H9 (cell line): ENCODE data around the gene EXOC3L4. TPM values are rescaled to one million over a fixed set of nuclear protein-coding genes. Genes with fewer than 3 reads are reported as not detected.

Source experiments
- DNase-seq: peaks from one replicate; pipeline ENCODE4 v3.0.0-alpha.2; 2017
- H2AFZ ChIP-seq: one replicate; pipeline ENCODE4 v1.6.1; 2013; ENCODE audit warnings: mild to moderate bottlenecking, low read length, control low read depth, moderate library complexity
- H2AK5ac ChIP-seq: 2 replicates; pipeline ENCODE4 v1.6.1; 2013; ENCODE audit warnings: low read length, control low read depth, mixed read lengths; ENCODE audit not compliant: insufficient read length
- H2BK120ac ChIP-seq: one replicate; pipeline ENCODE4 v1.6.1; 2013; ENCODE audit warnings: low read depth, mild to moderate bottlenecking, low read length, control low read depth, inconsistent platforms; ENCODE audit not compliant: poor library complexity, severe bottlenecking
- H2BK12ac ChIP-seq: 2 replicates; pipeline ENCODE4 v1.6.1; 2013; ENCODE audit warnings: low read length, control low read depth, mixed read lengths, low read depth; ENCODE audit not compliant: insufficient read length
- H2BK15ac ChIP-seq: 2 replicates; pipeline ENCODE4 v1.6.1; 2013; ENCODE audit warnings: low read depth, low read length, control low read depth
- H2BK20ac ChIP-seq: one replicate; pipeline ENCODE4 v1.6.1; 2013; ENCODE audit warnings: low read depth, mild to moderate bottlenecking, low read length, control low read depth, inconsistent platforms; ENCODE audit not compliant: poor library complexity, severe bottlenecking
- H2BK5ac ChIP-seq: 2 replicates; pipeline ENCODE4 v1.6.1; 2013; ENCODE audit warnings: low read length, control low read depth, mixed read lengths; ENCODE audit not compliant: insufficient read length
- H3K14ac ChIP-seq: 2 replicates; pipeline ENCODE4 v1.6.1; 2013; ENCODE audit warnings: low read length, control low read depth; ENCODE audit not compliant: insufficient read depth
- H3K18ac ChIP-seq: 2 replicates; pipeline ENCODE4 v1.6.1; 2013; ENCODE audit warnings: low read depth, mild to moderate bottlenecking, mixed read lengths, low read length, control low read depth; ENCODE audit not compliant: insufficient read length
- H3K23ac ChIP-seq: 2 replicates; pipeline ENCODE4 v1.6.1; 2013; ENCODE audit warnings: low read length, control low read depth, mixed read lengths, low read depth; ENCODE audit not compliant: insufficient read length
- H3K23me2 ChIP-seq: 2 replicates; pipeline ENCODE4 v1.6.1; 2013; ENCODE audit warnings: low read depth, mild to moderate bottlenecking, mixed read lengths, low read length, control low read depth; ENCODE audit not compliant: insufficient read length, poor library complexity, severe bottlenecking
- H3K27ac ChIP-seq: 2 replicates; pipeline ENCODE4 v1.5.1; 2013; ENCODE audit warnings: low read length, control low read depth, mixed read lengths, low read depth; ENCODE audit not compliant: insufficient read length
- H3K27me3 ChIP-seq: 2 replicates; pipeline ENCODE4 v1.6.1; 2013; ENCODE audit warnings: low read length, control low read depth, inconsistent platforms; ENCODE audit not compliant: insufficient read depth
- H3K4ac ChIP-seq: 2 replicates; pipeline ENCODE4 v1.6.1; 2013; ENCODE audit warnings: low read depth, mild to moderate bottlenecking, control low read depth, inconsistent platforms, low read length, moderate library complexity
- H3K4me1 ChIP-seq: 2 replicates; pipeline ENCODE4 v1.6.1; 2013; ENCODE audit warnings: low read length, control low read depth, inconsistent platforms; ENCODE audit not compliant: insufficient read depth
- H3K4me2 ChIP-seq: 2 replicates; pipeline ENCODE4 v1.6.1; 2013; ENCODE audit warnings: low read length, control low read depth, mixed read lengths; ENCODE audit not compliant: insufficient read length, insufficient read depth
- H3K56ac ChIP-seq: 2 replicates; pipeline ENCODE4 v1.6.1; 2013; ENCODE audit warnings: low read depth, mild to moderate bottlenecking, mixed read lengths, low read length, control low read depth; ENCODE audit not compliant: insufficient read length
- H3K79me1 ChIP-seq: 2 replicates; pipeline ENCODE4 v1.6.1; 2013; ENCODE audit warnings: low read depth, mild to moderate bottlenecking, moderate library complexity, low read length, control low read depth, inconsistent platforms; ENCODE audit not compliant: insufficient read depth, poor library complexity, severe bottlenecking
- H3K79me2 ChIP-seq: 2 replicates; pipeline ENCODE4 v1.6.1; 2013; ENCODE audit warnings: low read length, control low read depth, inconsistent platforms; ENCODE audit not compliant: insufficient read depth
- H3K9ac ChIP-seq: 2 replicates; pipeline ENCODE4 v1.6.1; 2013; ENCODE audit warnings: low read length, control low read depth, mixed read lengths; ENCODE audit not compliant: insufficient read length; ENCODE audit errors: extremely low read depth
- H3K9me3 ChIP-seq: one replicate; pipeline ENCODE4 v1.6.1; 2013; ENCODE audit warnings: low read depth, low read length, inconsistent platforms; ENCODE audit not compliant: control insufficient read depth
- H3T11ph ChIP-seq: one replicate; pipeline ENCODE4 v1.6.1; 2013; ENCODE audit warnings: mild to moderate bottlenecking, low read length, control low read depth, inconsistent platforms
- H4K20me1 ChIP-seq: one replicate; pipeline ENCODE4 v1.6.1; 2013; ENCODE audit not compliant: control insufficient read depth, insufficient read length, insufficient read depth
- H4K5ac ChIP-seq: 2 replicates; pipeline ENCODE4 v1.6.1; 2013; ENCODE audit warnings: low read depth, mild to moderate bottlenecking, mixed read lengths, low read length, control low read depth; ENCODE audit not compliant: insufficient read length
- H4K8ac ChIP-seq: replicated peaks from 2 replicates; pipeline ENCODE4 v1.6.1; 2013; ENCODE audit warnings: low read length, control low read depth, mixed read lengths, low read depth; ENCODE audit not compliant: insufficient read length
- H4K91ac ChIP-seq: 2 replicates; pipeline ENCODE4 v1.6.1; 2013; ENCODE audit warnings: low read depth, mild to moderate bottlenecking, moderate library complexity, mixed read lengths, low read length, control low read depth; ENCODE audit not compliant: insufficient read length
- H3K27ac Mint-ChIP-seq, 3 experiments: 2 replicates in 2 of 3; 3 replicates in 1 of 3; pipeline ENCODE4 v1.8.0; 2020 to 2021; ENCODE audit warnings: mixed read lengths in 3 of 3, mild to moderate bottlenecking in 1 of 3, moderate library complexity in 1 of 3
- H3K27me3 Mint-ChIP-seq: 2 replicates; pipeline ENCODE4 v1.8.0; 2021; ENCODE audit warnings: low read depth, mild to moderate bottlenecking, moderate library complexity, mixed read lengths
- H3K36me3 Mint-ChIP-seq, 3 experiments: 2 replicates in 2 of 3; 3 replicates in 1 of 3; pipeline ENCODE4 v1.8.0; 2020 to 2021; ENCODE audit warnings: low read depth in 3 of 3, mixed read lengths in 3 of 3; ENCODE audit not compliant: insufficient read depth in 1 of 3
- H3K4me1 Mint-ChIP-seq, 2 experiments: 2 replicates each; pipeline ENCODE4 v1.8.0; 2020; ENCODE audit warnings: mixed read lengths in 2 of 2
- H3K4me3 Mint-ChIP-seq, 2 experiments: 2 replicates in 1 of 2; 3 replicates in 1 of 2; pipeline ENCODE4 v1.8.0; 2020 to 2021; ENCODE audit warnings: mild to moderate bottlenecking in 2 of 2, mixed read lengths in 2 of 2, moderate library complexity in 1 of 2
- H3K9me3 Mint-ChIP-seq, 2 experiments: 2 replicates in 1 of 2; 3 replicates in 1 of 2; pipeline ENCODE4 v1.8.0; 2020; ENCODE audit warnings: mild to moderate bottlenecking in 2 of 2, mixed read lengths in 2 of 2, moderate library complexity in 1 of 2
- WGBS: extraction: QIAGEN DNeasy Blood & Tissue Kit; methylation state at CpG from one replicate; pipeline ENCODE4 v1.1.7; 2013; ENCODE audit warnings: missing lambda C conversion rate, low lambda C conversion rate, mixed read lengths; ENCODE audit not compliant: insufficient read length; ENCODE audit errors: extremely low coverage; 5-methylcytosine and 5-hydroxymethylcytosine counted together
- total RNA-seq: library from RNA; stranded (reverse); gene quantifications from 2 replicates; pipeline ENCODE4 v1.2.1, GENCODE V29; 2021
- TF ChIP-seq, protein P1 (sequence below): fragments of 200-600 bp; sonication (generic); conservative IDR thresholded peaks from 3 replicates; pipeline ENCODE4 v1.8.0; 2021; ENCODE audit warnings: antibody characterized with exemption, mild to moderate bottlenecking

The EXOC3L4 gene
- total RNA-seq, 1 experiment from 2014 or later = 0.42 TPM

DNA sequence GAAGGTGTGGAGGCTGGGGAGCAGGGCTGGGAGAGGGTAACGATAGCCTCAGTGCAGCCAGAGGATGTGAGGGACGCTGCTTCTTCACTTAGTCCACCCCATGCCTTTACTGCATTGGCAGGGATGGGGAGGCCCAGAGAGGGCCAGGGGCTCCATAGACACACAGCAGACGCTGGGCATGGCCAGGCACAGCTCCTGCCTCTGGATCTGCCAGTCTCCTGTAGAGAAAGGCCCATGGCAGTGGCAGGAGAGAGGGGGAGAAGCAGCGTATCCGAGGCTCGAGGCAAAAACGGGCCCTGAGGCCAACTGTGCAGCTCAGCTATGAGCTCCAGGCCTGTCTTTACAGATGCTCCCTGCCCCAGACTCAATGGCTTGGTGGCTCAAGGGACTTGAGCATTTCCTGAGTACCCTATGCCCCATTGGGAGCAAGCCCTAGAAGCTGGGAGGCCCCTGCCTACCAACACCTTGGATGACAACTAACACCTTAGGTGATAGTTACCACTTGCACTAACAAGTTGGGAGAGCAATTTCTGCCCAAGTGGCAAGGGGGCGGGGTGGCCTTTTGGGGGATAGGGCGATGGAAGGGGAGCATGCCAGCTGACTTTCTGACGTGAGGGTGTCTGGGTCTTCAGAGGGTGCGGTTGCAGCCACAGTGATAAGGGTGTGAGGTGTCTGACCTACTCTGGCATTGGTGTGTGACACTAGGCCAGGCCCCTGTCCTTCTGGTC is 15.5 kb upstream of the EXOC3L4 start:
- no peak overlapping the region for H3K4me3 Mint-ChIP-seq
- no peaks in the 10 kb centered on the region for H3K36me3 Mint-ChIP-seq
- Histone ChIP-seq H3K23me2 (no peaks in the 10 kb centered on the region), H3K56ac (no peak overlapping the region), H3K18ac (no peak overlapping the region), H3K14ac (no peak overlapping the region), H2AK5ac (no peak overlapping the region), H3K79me2 (no peaks in the 10 kb centered on the region), H2BK5ac (no peak overlapping the region), H3K23ac (no peak overlapping the region), H3K4me1 (no peaks in the 10 kb centered on the region), H3K9ac (no peak overlapping the region), H3K27ac (no peak overlapping the region), H4K8ac (no peak overlapping the region), H2AFZ (no peak overlapping the region), H3K27me3 (no peaks in the 10 kb centered on the region; the same call in 1 of the 2 replicates), H4K5ac (no peak overlapping the region), H2BK12ac (no peak overlapping the region), H3K79me1 (no peaks in the 10 kb centered on the region), H4K91ac (no peak overlapping the region), H3T11ph (no peak overlapping the region), H3K4ac (no peak overlapping the region), H3K9me3 (no peaks in the 10 kb centered on the region), H2BK15ac (no peak overlapping the region), H2BK120ac (no peak overlapping the region), H3K4me2 (no peak overlapping the region), H2BK20ac (no peak overlapping the region), H4K20me1 (no peaks in the 10 kb centered on the region)
- peaks cover 18% of the 10 kb centered on the region for H3K27me3 Mint-ChIP-seq
- WGBS = no CpG with 5 or more reads among the region's 11 CpGs
- no peaks in the 10 kb centered on the region for H3K9me3 Mint-ChIP-seq
- H3K27ac Mint-ChIP-seq = no peak overlapping the region; a peak in 1 of 7 replicates
- DNase-seq = no peak
- TF ChIP-seq, protein P1, sequence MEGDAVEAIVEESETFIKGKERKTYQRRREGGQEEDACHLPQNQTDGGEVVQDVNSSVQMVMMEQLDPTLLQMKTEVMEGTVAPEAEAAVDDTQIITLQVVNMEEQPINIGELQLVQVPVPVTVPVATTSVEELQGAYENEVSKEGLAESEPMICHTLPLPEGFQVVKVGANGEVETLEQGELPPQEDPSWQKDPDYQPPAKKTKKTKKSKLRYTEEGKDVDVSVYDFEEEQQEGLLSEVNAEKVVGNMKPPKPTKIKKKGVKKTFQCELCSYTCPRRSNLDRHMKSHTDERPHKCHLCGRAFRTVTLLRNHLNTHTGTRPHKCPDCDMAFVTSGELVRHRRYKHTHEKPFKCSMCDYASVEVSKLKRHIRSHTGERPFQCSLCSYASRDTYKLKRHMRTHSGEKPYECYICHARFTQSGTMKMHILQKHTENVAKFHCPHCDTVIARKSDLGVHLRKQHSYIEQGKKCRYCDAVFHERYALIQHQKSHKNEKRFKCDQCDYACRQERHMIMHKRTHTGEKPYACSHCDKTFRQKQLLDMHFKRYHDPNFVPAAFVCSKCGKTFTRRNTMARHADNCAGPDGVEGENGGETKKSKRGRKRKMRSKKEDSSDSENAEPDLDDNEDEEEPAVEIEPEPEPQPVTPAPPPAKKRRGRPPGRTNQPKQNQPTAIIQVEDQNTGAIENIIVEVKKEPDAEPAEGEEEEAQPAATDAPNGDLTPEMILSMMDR = no peak
- H3K4me1 Mint-ChIP-seq = no peaks in the 10 kb centered on the region
